Tibial artery (tissue), 4 donors: Measurements from ENCODE around the gene CNTN4.

ENCODE experiments used
- DNase-seq, 2 donors: peaks; one replicate each; pipeline ENCODE4 v3.0.0-alpha.2; 2019
- H3K27ac ChIP-seq, 2 donors: fragments of 200-600 bp; sonication (generic) in 1 of 2; 1 replicate in 1 of 2; 2 replicates in 1 of 2; pipeline ENCODE4 v1.5.1; 2018 to 2019; ENCODE audit warnings: mild to moderate bottlenecking in 1 of 2
- H3K27me3 ChIP-seq, 2 donors: fragments of 200-600 bp; sonication (generic) in 1 of 2; one replicate each; pipeline versions ENCODE4 v1.5.1 to v1.6.0; 2016 to 2019
- H3K36me3 ChIP-seq, 3 donors: fragments of 200-600 bp; sonication (generic) in 2 of 3; one replicate each; pipeline ENCODE4 v1.5.1; 2016 to 2019; ENCODE audit warnings: mild to moderate bottlenecking in 2 of 3
- H3K4me1 ChIP-seq, 4 donors: fragments of 200-600 bp; sonication (generic) in 2 of 4; 1 replicate in 3 of 4; 2 replicates in 1 of 4; pipeline ENCODE4 v1.5.1; 2016 to 2019
- H3K4me3 ChIP-seq, 2 donors: fragments of 200-600 bp; sonication (generic) in 1 of 2; 1 replicate in 1 of 2; 2 replicates in 1 of 2; pipeline ENCODE4 v1.5.1; 2018 to 2019; ENCODE audit warnings: mild to moderate bottlenecking in 2 of 2
- H3K9me3 ChIP-seq, 3 donors: fragments of 200-600 bp; sonication (generic) in 1 of 3; one replicate each; pipeline ENCODE4 v1.5.1; 2016 to 2019
- intact Hi-C: fragments of 100-400 bp; cut with DNase I; formaldehyde crosslinking; loops from one replicate; pipeline ENCODE4 v1.15.0; 2023; ENCODE audit warnings: low total_unique reads
- TF ChIP-seq, protein P1 (sequence below), 2 experiments: fragments of 200-600 bp in 1 of 2; fragments of 450-650 bp in 1 of 2; IDR thresholded peaks; one replicate each; pipeline ENCODE4 v1.5.1; 2017 to 2019; ENCODE audit warnings: antibody characterized with exemption in 2 of 2, mild to moderate bottlenecking in 1 of 2, moderate library complexity in 1 of 2

The CNTN4 gene

DNA sequence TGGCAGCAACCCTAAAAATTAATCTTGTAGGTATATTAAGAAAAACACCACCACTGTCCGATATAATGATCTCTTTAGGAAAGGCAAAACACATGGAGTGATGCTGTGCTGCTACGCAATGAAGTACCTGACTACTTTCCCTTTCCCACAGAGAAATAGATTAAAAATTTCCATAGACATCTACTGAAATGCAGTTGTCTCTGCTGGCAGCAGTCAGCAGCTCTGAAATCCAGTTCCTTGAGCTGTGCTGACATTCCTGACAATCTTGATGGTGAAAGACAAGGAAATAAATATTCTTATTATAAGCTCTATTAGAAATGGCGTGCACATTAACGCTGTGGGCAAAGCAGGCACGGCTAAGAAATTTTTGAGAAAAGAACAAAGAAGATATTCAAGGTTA lies 723.9 kb downstream of the CNTN4 start:
- H3K4me1 ChIP-seq: no peaks in the 10 kb centered on the region
- intact Hi-C loops: no loop called here
- no peak overlapping the region for H3K4me3 ChIP-seq
- no peaks in the 10 kb centered on the region for H3K27me3 ChIP-seq
- TF ChIP-seq, protein P1, sequence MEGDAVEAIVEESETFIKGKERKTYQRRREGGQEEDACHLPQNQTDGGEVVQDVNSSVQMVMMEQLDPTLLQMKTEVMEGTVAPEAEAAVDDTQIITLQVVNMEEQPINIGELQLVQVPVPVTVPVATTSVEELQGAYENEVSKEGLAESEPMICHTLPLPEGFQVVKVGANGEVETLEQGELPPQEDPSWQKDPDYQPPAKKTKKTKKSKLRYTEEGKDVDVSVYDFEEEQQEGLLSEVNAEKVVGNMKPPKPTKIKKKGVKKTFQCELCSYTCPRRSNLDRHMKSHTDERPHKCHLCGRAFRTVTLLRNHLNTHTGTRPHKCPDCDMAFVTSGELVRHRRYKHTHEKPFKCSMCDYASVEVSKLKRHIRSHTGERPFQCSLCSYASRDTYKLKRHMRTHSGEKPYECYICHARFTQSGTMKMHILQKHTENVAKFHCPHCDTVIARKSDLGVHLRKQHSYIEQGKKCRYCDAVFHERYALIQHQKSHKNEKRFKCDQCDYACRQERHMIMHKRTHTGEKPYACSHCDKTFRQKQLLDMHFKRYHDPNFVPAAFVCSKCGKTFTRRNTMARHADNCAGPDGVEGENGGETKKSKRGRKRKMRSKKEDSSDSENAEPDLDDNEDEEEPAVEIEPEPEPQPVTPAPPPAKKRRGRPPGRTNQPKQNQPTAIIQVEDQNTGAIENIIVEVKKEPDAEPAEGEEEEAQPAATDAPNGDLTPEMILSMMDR (IDR thresholded peaks at IDR 0.05): no peak
- no peak for DNase-seq
- no peak overlapping the region for H3K27ac ChIP-seq
- H3K36me3 ChIP-seq: peaks cover 9 to 21% (median 15%) of the 10 kb centered on the region in 3 donors
- H3K9me3 ChIP-seq: no peaks in the 10 kb centered on the region

DNA sequence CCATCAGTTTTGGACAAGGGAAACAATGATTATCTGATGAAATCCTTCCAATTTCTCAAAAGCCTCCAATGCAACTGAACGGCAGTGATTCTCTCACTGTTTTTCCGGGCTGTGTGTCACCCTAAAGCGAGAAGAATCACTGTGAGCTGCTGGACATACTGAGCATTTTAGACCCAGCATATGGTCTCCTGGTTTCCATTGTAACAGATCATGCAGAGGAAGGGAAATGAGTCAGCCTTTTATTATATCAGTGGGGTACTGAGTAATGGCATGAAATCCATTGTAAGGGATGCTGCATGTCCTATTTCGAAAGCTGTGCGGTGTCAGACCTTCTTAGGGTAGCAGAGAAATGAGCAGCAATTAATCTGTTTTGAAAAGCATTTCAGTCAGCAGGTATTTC lies 724.4 kb downstream of the CNTN4 start:
- no peak for DNase-seq
- Histone ChIP-seq H3K9me3 (no peaks in the 10 kb centered on the region), H3K27me3 (no peaks in the 10 kb centered on the region), H3K27ac (no peak overlapping the region), H3K4me1 (no peaks in the 10 kb centered on the region), H3K36me3 (peaks cover 9 to 21% (median 15%) of the 10 kb centered on the region in 3 donors), H3K4me3 (no peak overlapping the region)
- TF ChIP-seq, protein P1 (IDR thresholded peaks at IDR 0.05): no peak
- intact Hi-C loops: no loop called here

DNA sequence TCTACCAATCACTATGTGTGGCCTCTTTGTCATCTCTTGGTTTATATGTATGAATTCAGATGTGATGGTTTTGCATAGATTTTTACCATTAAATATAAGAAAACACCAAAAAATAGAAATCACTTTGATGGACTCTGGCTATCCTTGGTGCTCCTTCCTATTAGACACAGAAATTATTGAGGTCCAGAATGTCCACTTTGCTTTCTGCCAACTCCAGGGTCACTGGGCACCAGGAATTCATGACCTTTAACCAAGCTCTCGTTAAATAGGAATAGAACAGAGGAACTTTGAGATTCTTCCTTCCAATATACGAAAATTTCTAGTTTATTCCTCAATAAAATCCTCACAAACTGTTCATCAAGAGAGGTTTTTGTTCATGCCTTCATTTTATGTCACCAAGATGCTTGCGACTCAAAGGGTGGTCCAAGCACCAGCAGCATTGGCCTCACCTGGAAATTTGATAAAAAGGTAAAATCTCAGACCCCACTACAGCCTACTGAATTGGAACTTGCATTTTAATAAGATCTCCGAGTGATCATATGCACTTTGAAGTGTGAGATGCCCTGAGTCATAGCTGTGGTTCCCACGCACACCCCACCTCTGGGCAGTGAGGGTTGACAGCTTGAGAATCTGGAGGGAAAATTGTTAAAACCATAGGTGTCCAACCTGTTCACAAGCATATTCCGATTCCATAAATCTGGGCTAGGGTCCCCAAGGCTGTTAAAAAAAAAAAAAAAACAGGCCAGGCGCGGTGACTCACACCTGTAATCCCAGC lies 725.0 kb downstream of the CNTN4 start:
- intact Hi-C loops: no loop called here

DNA sequence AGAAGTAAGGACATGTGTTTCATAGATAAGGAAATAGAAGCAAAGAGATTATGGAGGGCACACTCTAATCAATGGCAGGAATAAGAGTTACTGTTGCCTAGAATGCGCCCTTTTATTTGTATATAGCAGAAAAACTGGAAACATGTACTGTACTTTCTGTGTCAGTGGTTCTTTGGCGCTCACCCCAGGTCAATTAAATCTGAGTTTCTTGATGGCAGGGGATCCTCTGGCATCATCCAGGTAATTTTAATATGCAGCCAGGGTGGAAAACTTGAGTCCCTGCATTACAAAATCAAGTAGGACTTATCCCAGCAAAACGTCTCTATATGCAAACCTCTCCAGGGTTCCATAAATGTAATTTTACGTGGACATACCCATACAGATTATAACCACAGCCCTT lies 727.4 kb downstream of the CNTN4 start:
- no peak overlapping the region for H3K4me3 ChIP-seq
- H3K9me3 ChIP-seq: no peaks in the 10 kb centered on the region
- H3K27ac ChIP-seq: no peak overlapping the region
- H3K27me3 ChIP-seq: no peaks in the 10 kb centered on the region
- intact Hi-C loops: no loop called here
- peaks cover 0 to 3% (median 0%) of the 10 kb centered on the region in 3 donors for H3K36me3 ChIP-seq
- TF ChIP-seq, protein P1 (IDR thresholded peaks at IDR 0.05): no peak
- no peak for DNase-seq
- H3K4me1 ChIP-seq: no peaks in the 10 kb centered on the region

More for the DNA sequence above, 725.0 kb downstream of the CNTN4 start:
- Histone ChIP-seq H3K27ac (no peak overlapping the region), H3K27me3 (no peaks in the 10 kb centered on the region), H3K4me3 (no peak overlapping the region), H3K36me3 (peaks cover 9 to 21% (median 15%) of the 10 kb centered on the region in 3 donors), H3K4me1 (no peaks in the 10 kb centered on the region), H3K9me3 (no peaks in the 10 kb centered on the region)
- TF ChIP-seq, protein P1 (IDR thresholded peaks at IDR 0.05): no peak
- DNase-seq: no peak

DNA sequence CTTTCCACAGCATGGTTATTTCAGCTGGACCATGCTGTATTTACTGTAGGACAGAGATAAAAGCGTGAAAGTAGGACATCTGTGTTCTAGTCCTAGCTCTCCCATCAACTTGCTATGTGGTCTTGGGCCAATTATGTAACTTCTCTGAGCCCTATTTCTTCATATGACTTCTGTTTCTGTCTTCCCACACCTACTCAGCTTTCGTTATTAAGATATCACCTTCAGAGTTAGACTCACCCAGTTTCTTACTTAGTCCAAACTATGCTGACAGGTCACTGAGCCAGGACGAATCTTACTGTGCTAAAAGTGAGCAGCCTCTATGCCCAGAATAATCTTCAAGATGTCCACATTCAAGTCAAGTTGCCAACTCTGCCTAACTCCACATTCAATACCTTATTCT lies 727.8 kb downstream of the CNTN4 start:
- H3K36me3 ChIP-seq: no peaks in the 10 kb centered on the region
- H3K27ac ChIP-seq: no peak overlapping the region
- no peaks in the 10 kb centered on the region for H3K4me1 ChIP-seq
- TF ChIP-seq, protein P1 (IDR thresholded peaks at IDR 0.05): no peak
- no peak overlapping the region for H3K4me3 ChIP-seq
- intact Hi-C loops: no loop called here
- DNase-seq: no peak
- H3K9me3 ChIP-seq: no peaks in the 10 kb centered on the region
- no peaks in the 10 kb centered on the region for H3K27me3 ChIP-seq
